Measurements from ENCODE around the gene CDC42EP1.
"Not testable (repeated sequence)": the region's sequence is repeated elsewhere in the genome, so short reads cannot be mapped to it uniquely, and the experiment has no call there.

CDC42EP1 gene

GRCh38 chr22:37534445-37534844 lies 25.8 kb upstream of the CDC42EP1 start:
- DNase-seq: no peak

DNA sequence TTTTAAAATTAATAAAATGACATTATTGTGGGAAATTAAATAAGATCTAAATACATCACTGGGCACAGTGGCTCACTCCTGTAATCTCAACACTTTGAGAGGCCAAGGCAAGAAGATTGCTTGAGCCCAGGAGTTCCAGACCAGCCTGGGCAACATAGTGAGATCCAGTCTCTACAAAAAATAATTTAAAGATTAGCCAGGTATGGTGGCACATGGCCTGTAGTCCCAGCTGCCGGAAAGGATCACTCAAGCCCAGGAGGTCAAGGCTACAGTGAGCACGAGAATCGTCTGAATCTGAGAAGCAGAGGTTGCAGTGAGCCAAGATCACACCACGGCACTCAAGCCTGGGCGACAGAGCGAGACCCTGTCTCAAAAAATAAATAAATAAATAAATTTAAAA lies 25.1 kb upstream of the CDC42EP1 start:
- DNase-seq: no peak

DNA sequence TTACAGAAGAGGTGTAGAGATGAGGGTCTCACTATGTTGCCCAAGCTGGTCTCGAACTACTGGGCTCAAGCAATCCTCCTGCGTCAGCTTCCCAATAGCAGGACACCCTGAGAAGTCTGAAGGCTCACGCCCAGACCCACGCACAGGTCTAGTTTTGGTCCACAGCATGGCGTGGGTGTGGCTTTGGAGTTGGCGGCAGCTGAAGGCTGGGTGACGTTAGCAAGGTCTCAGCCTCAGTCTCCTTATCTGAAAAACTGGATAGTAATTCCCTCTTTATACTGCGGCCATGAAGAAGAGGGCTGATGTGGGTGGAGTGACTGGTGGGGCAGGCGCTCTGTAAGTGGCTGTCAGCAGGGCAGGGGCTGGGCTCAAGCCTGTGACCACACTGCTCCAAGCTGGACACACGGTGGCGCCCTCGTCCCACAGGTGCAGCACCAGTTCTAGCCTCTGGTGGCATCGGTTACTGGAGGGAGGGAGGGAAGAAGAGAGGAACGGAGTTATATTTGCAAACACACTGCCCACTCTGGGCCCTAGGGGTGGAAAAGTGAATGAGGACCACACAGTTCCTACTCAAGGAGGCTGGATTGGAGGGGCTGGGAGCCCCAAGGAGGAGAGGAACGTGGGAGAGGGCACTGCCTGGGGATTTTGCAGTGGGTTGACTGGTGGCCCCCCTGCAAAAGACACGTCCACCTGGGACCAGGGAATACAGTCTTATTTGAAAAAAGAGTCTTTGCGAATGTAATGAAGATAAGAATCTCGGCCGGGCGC lies 21.5 kb upstream of the CDC42EP1 start:
- DNase-seq: peak; percentile 42 to 87

- not testable (repeated sequence) for DNase-seq
Measured at GRCh38 chr22:37539790-37540189, 20.5 kb upstream of the CDC42EP1 start.

DNA sequence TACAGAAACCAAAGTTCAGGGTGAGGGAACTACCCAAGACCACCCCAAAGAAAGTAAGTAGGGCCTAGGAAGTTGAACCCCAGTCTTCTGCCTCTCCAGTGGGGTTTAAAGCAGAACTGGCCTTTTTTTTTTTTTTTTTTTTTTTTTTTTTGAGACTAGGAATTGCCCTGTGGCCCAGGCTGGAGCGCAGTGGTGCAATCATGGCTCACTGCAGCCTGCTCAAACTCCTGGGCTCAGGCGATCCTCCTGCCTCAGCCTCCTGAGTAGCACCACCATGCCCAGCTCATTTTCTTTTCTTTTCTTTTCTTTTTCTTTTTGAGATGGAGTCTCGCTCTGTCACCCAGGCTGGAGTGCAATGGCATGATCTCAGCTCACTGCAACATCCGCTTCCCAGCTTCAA lies 17.9 kb upstream of the CDC42EP1 start:
- DNase-seq: not testable (repeated sequence)

DNA sequence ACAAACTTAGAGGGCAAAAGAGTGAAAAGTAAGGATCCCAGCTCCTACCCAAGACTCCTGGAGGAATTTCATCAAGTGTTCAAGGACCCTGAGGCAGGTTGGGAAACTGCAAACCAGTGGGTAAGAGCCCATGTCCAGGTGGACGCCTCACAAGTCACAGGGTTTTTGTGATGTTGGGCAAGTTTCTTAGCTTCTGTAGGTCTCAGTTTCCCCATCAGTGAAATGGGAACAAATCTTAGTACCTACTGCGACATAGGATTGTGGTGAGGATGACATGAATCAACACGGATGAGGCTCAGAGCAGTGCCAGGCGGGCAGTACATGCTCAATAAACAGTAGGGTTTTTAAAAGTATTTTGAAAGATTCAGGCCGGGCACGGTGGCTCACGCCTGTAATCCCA lies 17.3 kb upstream of the CDC42EP1 start:
- no peak for DNase-seq

- DNase-seq: peak in 1 of 2 experiments; percentile 12
Measured at GRCh38 chr22:37544955-37545702, 15.2 kb upstream of the CDC42EP1 start.

- no peak for DNase-seq
Measured at GRCh38 chr22:37545703-37546436, 14.4 kb upstream of the CDC42EP1 start.

GRCh38 chr22:37546437-37547250 lies 13.6 kb upstream of the CDC42EP1 start:
- DNase-seq: no peak

GRCh38 chr22:37547251-37547741 lies 13.0 kb upstream of the CDC42EP1 start:
- DNase-seq: no peak

DNA sequence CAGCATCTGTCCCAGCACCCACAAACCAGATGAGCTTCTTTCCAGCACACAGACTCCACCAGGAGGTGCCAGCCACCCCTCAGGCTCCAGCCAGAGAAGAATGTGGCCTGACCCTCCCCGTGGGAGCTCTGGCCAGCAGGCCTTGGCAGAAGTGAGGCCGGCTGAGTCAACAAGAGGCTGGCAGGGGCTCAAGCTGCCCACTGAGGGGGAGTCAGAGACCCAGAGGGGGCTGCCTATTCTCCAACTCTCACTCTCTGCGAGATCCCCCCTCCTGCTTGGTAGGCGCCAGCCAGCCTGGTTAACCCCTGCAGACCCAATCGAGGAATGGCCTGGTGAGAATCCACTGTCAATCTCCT lies 10.6 kb upstream of the CDC42EP1 start:
- DNase-seq: no peak

DNA sequence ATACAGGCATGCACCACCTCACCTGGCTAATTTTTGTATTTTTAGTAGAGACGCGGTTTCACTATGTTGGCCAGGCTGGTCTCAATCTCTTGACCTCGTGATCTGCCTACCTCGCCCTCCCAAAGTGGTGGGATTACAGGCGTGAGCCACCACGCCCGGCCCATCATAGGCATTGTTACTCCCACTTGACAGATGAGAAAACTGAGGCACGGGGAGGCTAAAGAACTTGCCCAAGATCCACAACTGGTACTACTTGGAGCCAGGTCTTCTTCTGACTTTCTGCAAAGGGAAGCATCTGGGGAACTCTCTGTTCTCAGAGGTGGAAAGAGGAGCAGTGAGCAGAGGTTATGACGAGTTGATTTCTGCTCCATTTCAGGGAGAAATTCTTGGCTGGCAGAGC lies 9.4 kb upstream of the CDC42EP1 start:
- DNase-seq: not testable (repeated sequence)

DNA sequence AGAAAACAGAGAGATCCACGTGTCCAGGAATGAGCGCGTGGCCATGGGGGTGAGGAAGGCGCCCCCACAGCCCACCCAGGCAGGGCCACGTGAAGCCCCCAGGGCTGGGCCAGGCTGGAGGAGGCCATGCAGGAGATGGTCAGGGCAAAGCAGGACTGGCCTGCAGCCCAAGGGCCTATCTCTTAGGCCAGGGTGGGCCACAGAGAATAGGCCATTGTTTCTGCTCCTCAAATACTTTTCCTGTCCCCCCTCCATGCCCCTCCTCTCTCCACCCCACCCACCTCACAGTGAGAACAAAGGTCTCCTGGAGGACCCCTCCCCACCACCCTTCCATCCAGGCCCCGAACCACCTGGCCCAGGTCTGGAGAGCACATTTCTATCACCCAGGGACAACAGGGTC lies 8.3 kb upstream of the CDC42EP1 start:
- no peak for DNase-seq

- no peak for DNase-seq
Measured at GRCh38 chr22:37552524-37553163, 7.6 kb upstream of the CDC42EP1 start.

- no peak for DNase-seq
Measured at GRCh38 chr22:37553725-37554124, 6.6 kb upstream of the CDC42EP1 start.

GRCh38 chr22:37555029-37555428 lies 5.3 kb upstream of the CDC42EP1 start:
- no peak for DNase-seq

DNA sequence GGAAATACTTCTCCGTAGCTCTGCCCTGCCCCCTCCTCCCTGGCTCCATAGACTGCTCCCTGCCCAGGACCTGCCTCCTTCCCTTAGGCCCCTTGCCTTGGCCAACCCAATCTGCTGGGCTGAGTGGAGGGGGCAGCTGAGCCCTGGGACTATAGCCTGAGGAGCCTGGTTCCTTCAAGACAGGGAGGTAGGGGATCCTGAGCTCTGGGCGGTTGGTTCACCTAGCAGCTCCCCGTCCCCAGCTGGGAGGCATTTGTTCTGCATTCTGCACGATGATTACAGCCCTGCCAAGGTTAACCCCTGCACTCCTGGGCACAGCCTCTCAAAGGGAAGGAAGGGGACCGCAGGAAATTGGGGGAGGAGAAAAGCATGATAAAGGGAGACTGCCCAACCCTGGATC lies 3.6 kb upstream of the CDC42EP1 start:
- no peak for DNase-seq

DNA sequence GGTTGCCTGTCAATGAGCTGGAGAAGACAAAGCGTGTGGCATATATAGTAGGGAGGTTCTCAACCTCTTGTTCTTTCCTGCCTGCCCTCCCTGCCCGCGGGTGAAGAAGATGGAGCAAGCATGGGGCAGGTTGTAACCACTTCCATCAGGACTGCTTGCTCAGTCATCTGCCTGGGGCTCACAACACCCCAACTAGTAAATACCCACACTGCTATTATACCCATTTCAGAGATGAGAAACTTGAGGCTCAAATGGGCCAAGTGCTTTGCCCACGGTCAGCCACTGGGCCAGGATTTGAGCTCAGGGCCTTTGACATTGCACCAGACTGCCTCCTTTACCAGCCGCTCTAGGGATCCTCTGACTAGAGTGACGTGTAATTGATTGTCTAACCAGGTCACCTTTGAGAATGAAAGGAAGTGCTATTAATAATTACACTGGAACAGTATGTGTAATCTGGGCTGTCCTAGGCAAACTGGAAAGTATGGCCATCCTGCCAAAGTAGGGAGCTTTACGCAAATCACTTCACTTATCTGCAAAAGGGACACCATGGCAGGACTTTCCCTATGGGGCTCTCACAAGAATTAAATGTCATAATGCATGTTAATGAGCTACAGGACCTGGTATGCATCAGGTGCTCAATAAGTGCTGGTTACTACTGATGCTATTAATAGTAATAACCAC lies 2.8 kb upstream of the CDC42EP1 start:
- no peak for DNase-seq

GRCh38 chr22:37558815-37559214 lies 1.5 kb upstream of the CDC42EP1 start:
- no peak for DNase-seq

DNA sequence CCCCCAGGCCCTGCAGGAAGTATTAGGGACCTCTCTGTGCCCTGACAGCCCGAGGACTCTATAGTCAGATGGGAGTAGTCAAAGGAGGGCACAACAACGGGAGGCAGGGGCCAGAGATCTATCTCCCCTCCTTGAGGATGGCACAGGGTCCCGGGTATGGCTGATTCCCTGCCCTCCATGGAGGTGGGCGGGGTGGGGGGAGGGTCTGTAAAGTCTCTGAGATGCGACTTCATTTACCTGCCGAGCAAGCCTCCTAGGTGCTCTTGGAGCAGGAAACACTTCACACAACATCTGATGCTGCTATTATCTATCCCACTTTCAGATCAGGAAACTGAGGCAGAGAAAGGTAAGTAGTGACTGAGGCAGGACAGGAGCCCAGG lies 769 bp upstream of the CDC42EP1 start:
- no peak for DNase-seq

DNA sequence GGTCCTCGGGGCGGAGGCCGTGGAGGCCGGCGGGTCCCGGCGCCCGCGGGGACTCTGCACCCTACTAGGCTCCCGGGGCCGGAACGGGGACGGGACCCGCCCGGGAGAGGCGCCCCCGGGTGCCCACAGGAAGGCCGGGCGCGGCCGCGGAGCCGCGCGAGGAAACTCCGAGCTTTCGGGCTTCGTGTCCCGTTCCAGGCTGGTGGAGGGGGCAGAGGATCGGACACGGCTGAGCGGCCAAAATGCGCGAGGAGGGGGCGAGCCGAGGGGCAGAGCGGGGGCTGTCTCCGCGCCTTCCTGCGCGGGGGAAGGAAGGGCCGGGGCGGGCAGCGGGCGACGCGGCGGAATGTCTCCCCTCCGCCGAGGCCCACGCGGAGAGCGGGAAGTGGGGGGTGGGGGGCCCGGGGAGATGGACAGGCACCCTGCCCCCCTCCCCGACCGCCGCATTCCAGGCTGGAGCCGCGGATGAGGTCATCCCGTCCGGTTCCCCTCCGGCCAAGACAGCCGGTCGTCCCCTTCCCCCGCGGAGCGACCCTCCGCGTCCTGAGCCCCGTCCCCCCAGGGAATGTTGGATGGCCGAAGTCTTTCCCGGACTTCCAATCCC lies 430 bp downstream of the CDC42EP1 start:
- no peak for DNase-seq

Measured in NCI-H446 (cell line).